Measurements from ENCODE around the gene ITPRID1. TPM values are rescaled to one million over a fixed set of nuclear protein-coding genes. Genes with fewer than 3 reads are reported as not detected.

Gene ITPRID1
- total and polyA plus RNA-seq, 2 of the 8 experiments (the other 6 are each of a cell fraction or from before 2014, with no cell fraction given), result 0.09 to 0.47 TPM

- FAIRE-seq, result no peak
- H4K20me1 ChIP-seq (replicated peaks in 1 of 2; ENCODE audit: control insufficient read depth in 1 of 2, insufficient read depth in 2 of 2, low read length in 2 of 2), result no peaks in the 10 kb centered on the region
These were observed 21.8 kb upstream of the ITPRID1 start for GRCh38 chr7:31492086-31492485.

More at GRCh38 chr7:31492086-31492485, 21.8 kb upstream of the ITPRID1 start:
- H3K14ac ChIP-seq (ENCODE audit: insufficient read length), result no peak overlapping the region
- H3K4ac ChIP-seq (replicated peaks; ENCODE audit: insufficient read length, low read depth, low read length), result no peak overlapping the region
- no peak overlapping the region for H2BK5ac ChIP-seq (ENCODE audit: low read depth, low read length)
- H2BK15ac ChIP-seq (ENCODE audit: low read length), result no peak overlapping the region
- no peak overlapping the region for H2AFZ ChIP-seq (ENCODE audit: low read length)
- no peak overlapping the region for H3K23ac ChIP-seq (ENCODE audit: insufficient read length)
- no peak overlapping the region for H3K18ac ChIP-seq (ENCODE audit: extremely low read depth, low read length)
- H3K79me1 ChIP-seq (ENCODE audit: low read depth, low read length), result no peaks in the 10 kb centered on the region
- H3K79me2 ChIP-seq (ENCODE audit: control insufficient read depth in 1 of 2, insufficient read depth in 2 of 2, low read length in 2 of 2), result no peaks in the 10 kb centered on the region
- DNase-seq (ENCODE audit: low read depth in 1 of 2, low spot score in 2 of 2), result no peak
- H3K23me2 ChIP-seq (ENCODE audit: low read depth, low read length), result no peaks in the 10 kb centered on the region
- POLR2A ChIA-PET (ENCODE audit: partially characterized antibody), result interaction anchor here (0.9 kb wide), 1 partner anchor 26 kb away, joined by 3 read pairs; no protein-coding TSS in a partner anchor
- H4K8ac ChIP-seq (ENCODE audit: extremely low read depth, insufficient read depth, low read length), result no peak overlapping the region
- WGBS, 2 experiments (ENCODE audit: extremely low coverage in 1 of 2, insufficient coverage in 1 of 2, insufficient read length in 1 of 2, insufficient replicate concordance in 2 of 2, low coverage in 1 of 2, low lambda C conversion rate in 2 of 2, missing lambda C conversion rate in 1 of 2), result 88% methylated on average over 4 of the region's 4 CpGs; no CpG with 5 or more reads in 1 of the 2 experiments
- no peaks in the 10 kb centered on the region for H3K9me3 ChIP-seq (ENCODE audit: insufficient read depth in 2 of 2, low read depth in 1 of 2, low read length in 1 of 2)
- peaks cover 0 to 8% (median 7%) of the 10 kb centered on the region in 4 experiments; a peak in 4 of 7 replicates for H3K4me1 ChIP-seq (replicated peaks in 1 of 4; ENCODE audit: control insufficient read depth in 3 of 4, insufficient read depth in 4 of 4, low read length in 3 of 4)
- no peak overlapping the region for H3K27ac ChIP-seq (ENCODE audit: low read depth, low read length)
- CTCF ChIA-PET (ENCODE audit: partially characterized antibody), result interaction anchor here (0.6 to 8.6 kb wide), 9 partner anchors 9 to 299 kb away, joined by 3 to 94 read pairs (median 4); no protein-coding TSS in a partner anchor
- H3K56ac ChIP-seq (replicated peaks; ENCODE audit: insufficient read length, low read depth, low read length), result no peak overlapping the region
- H4K91ac ChIP-seq (replicated peaks; ENCODE audit: insufficient read length, low read length), result no peak overlapping the region
- no peak overlapping the region for H2BK120ac ChIP-seq (replicated peaks; ENCODE audit: low read depth, low read length)
- no peaks in the 10 kb centered on the region; a peak in 1 of 8 replicates for H3K36me3 ChIP-seq (ENCODE audit: control insufficient read depth in 2 of 4, insufficient read depth in 4 of 4, low read length in 3 of 4)
- no peak overlapping the region for H3K4me3 ChIP-seq (ENCODE audit: extremely low read depth in 1 of 4, insufficient read depth in 2 of 4, low read depth in 3 of 4, low read length in 4 of 4)
- H2BK20ac ChIP-seq (ENCODE audit: low read length), result no peak overlapping the region; the same call in 1 of the 2 replicates
- H2BK12ac ChIP-seq (ENCODE audit: low read depth, low read length), result no peak overlapping the region
- no peak overlapping the region for H3K9ac ChIP-seq (replicated peaks in 1 of 4; ENCODE audit: extremely low read depth in 1 of 4, low read depth in 3 of 4, low read length in 3 of 4)
- TF ChIP-seq SAP30 (IDR thresholded peaks at IDR 0.05; ENCODE audit: insufficient read depth, insufficient replicate concordance, low read length) (no peak), JUND (IDR thresholded peaks at IDR 0.05; ENCODE audit: low read length) (no peak), BACH1 (IDR thresholded peaks at IDR 0.05; ENCODE audit: low read length) (no peak), RXRA (IDR thresholded peaks at IDR 0.05; ENCODE audit: insufficient read depth, low read depth, low read length) (no peak), NRF1 (IDR thresholded peaks at IDR 0.05; ENCODE audit: low read depth, low read length) (no peak), KDM1A (IDR thresholded peaks at IDR 0.05; ENCODE audit: borderline replicate concordance, low read length) (no peak)
- H4K5ac ChIP-seq (ENCODE audit: insufficient read length, low read depth, low read length), result no peak overlapping the region
- H2AK5ac ChIP-seq (ENCODE audit: low read depth, low read length), result no peak overlapping the region
- H3K27me3 ChIP-seq (replicated peaks in 1 of 4; ENCODE audit: control insufficient read depth in 3 of 4, extremely low read depth in 1 of 4, insufficient read depth in 3 of 4, low read length in 3 of 4), result no peaks in the 10 kb centered on the region
- H3K4me2 ChIP-seq (ENCODE audit: insufficient read depth in 1 of 2, low read depth in 2 of 2, low read length in 2 of 2), result no peak overlapping the region
